Smooth muscle cell (in vitro differentiated cells): ENCODE data around the gene PHPT1. TPM values are rescaled to one million over a fixed set of nuclear protein-coding genes. Genes with fewer than 3 reads are reported as not detected.
A peak's percentile ranks its signal among the peaks of the same experiment; 100 is the strongest.

ENCODE experiments used
- DNase-seq: peaks from one replicate; lab custom pipeline; 2025; ENCODE audit not compliant: unreplicated experiment; lab: John Stamatoyannopoulos, UW
- H2AFZ ChIP-seq: fragments of 200-600 bp; sonication (generic); 2 replicates; pipeline ENCODE4 v1.6.0; 2016; ENCODE audit warnings: antibody characterized with exemption, low read depth, mild to moderate bottlenecking
- H3F3A ChIP-seq: fragments of 200-600 bp; sonication (generic); 2 replicates; pipeline ENCODE4 v1.6.0; 2017; ENCODE audit warnings: antibody characterized with exemption, low read depth
- H3K27ac ChIP-seq: fragments of 200-600 bp; sonication (generic); 2 replicates; pipeline ENCODE4 v1.5.1; 2016; ENCODE audit warnings: low read depth, mild to moderate bottlenecking
- H3K27me3 ChIP-seq: fragments of 200-600 bp; sonication (generic); 2 replicates; pipeline ENCODE4 v1.6.1; 2016; ENCODE audit warnings: low read depth, mild to moderate bottlenecking
- H3K36me3 ChIP-seq: fragments of 200-600 bp; sonication (generic); 2 replicates; pipeline ENCODE4 v1.5.1; 2016; ENCODE audit warnings: low read depth
- H3K4me1 ChIP-seq: fragments of 200-600 bp; sonication (generic); 2 replicates; pipeline ENCODE4 v1.5.1; 2016; ENCODE audit warnings: low read depth
- H3K4me2 ChIP-seq: fragments of 200-600 bp; sonication (generic); 2 replicates; pipeline ENCODE4 v1.6.0; 2016; ENCODE audit warnings: mild to moderate bottlenecking
- H3K4me3 ChIP-seq: fragments of 200-600 bp; sonication (generic); 2 replicates; pipeline ENCODE4 v1.5.1; 2016; ENCODE audit warnings: mild to moderate bottlenecking
- H3K79me2 ChIP-seq: fragments of 200-600 bp; sonication (generic); 2 replicates; pipeline ENCODE4 v1.6.0; 2016; ENCODE audit warnings: low read depth, mild to moderate bottlenecking
- H3K9ac ChIP-seq: fragments of 200-600 bp; sonication (generic); 2 replicates; pipeline ENCODE4 v1.6.0; 2016; ENCODE audit warnings: low read depth
- H3K9me3 ChIP-seq: fragments of 200-600 bp; sonication (generic); replicated peaks from 2 replicates; pipeline ENCODE4 v1.5.1; 2016; ENCODE audit warnings: low read depth
- H4K20me1 ChIP-seq: fragments of 200-600 bp; sonication (generic); 2 replicates; pipeline ENCODE4 v1.6.0; 2016; ENCODE audit warnings: low read depth
- WGBS: methylation state at CpG from one replicate; pipeline ENCODE4 v1.1.7; 2016; ENCODE audit warnings: low lambda C conversion rate; 5-methylcytosine and 5-hydroxymethylcytosine counted together
- polyA plus RNA-seq: library from polyadenylated mRNA; unstranded; fragments of >200 nt; fragmentation: Nextera tagmentation; extraction: Ambion mirVana; gene quantifications from 2 replicates; pipeline ENCODE4 v1.2.1, GENCODE V29; 2016
- total RNA-seq: library from RNA; depleted of rRNA; stranded (reverse); fragments of >200 nt; gene quantifications from 2 replicates; pipeline ENCODE4 v1.2.3, GENCODE V29; 2014
- TF ChIP-seq, protein P1 (sequence below): fragments of 200-600 bp; sonication (generic); IDR thresholded peaks from 2 replicates; pipeline ENCODE4 v1.5.1; 2017; ENCODE audit warnings: borderline replicate concordance, mild to moderate bottlenecking, antibody characterized with exemption; ENCODE audit not compliant: insufficient read depth, poor library complexity, severe bottlenecking

Gene PHPT1
- total and polyA plus RNA-seq, 2 experiments from 2014 or later = 173 to 381 TPM

DNA sequence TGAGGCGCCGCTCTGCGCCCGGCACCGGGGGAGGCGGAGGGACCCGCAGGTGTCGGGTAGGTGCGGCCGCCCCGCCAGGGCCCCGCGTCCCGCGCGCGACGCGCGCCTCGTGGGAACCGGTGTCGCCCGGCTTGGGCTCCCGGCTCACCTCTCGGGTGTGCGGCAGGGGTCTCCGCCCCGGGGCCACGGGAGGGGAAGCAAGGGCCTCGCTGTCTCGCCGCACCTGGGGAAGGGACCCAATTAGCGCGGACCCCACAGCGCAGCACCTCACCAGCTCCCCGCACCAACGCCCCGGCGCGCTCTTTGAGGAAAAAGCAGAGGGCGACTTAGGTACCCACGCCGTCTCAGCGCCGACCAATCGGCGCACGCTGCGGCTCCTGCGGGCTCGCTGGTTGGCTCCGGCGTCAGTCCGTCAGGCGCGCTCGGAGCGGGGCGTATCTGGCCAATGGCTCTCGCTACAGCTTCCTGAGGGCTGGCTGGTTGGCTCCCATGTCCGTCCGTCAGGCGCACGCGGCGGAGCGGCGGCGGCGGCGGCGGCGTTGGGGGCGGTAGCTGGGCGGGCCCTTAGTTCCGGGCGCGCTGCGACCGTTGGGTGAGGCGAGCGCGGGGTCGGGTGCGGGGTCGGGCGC lies 36.9 kb downstream of the PHPT1 start, which contains the start of gene TRAF2:
TRAF2 (plus strand) TSS at position 567 of the 629 bp plus-strand sequence. CDS start 12,225 bp downstream, outside the sequence.
- peak; percentile 90 for DNase-seq
- TF ChIP-seq, protein P1, sequence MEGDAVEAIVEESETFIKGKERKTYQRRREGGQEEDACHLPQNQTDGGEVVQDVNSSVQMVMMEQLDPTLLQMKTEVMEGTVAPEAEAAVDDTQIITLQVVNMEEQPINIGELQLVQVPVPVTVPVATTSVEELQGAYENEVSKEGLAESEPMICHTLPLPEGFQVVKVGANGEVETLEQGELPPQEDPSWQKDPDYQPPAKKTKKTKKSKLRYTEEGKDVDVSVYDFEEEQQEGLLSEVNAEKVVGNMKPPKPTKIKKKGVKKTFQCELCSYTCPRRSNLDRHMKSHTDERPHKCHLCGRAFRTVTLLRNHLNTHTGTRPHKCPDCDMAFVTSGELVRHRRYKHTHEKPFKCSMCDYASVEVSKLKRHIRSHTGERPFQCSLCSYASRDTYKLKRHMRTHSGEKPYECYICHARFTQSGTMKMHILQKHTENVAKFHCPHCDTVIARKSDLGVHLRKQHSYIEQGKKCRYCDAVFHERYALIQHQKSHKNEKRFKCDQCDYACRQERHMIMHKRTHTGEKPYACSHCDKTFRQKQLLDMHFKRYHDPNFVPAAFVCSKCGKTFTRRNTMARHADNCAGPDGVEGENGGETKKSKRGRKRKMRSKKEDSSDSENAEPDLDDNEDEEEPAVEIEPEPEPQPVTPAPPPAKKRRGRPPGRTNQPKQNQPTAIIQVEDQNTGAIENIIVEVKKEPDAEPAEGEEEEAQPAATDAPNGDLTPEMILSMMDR = no peak
- Histone ChIP-seq H3K27ac (peak within 1 kb of the TSS; percentile 81), H3K36me3 (no peaks in the 10 kb centered on the region), H4K20me1 (peaks cover 20% of the 10 kb centered on the region), H2AFZ (peak within 1 kb of the TSS; percentile 96), H3K4me1 (peaks cover 8% of the 10 kb centered on the region), H3F3A (no peaks in the 10 kb centered on the region), H3K27me3 (no peaks in the 10 kb centered on the region), H3K4me2 (peak within 1 kb of the TSS; percentile 100), H3K4me3 (peak within 1 kb of the TSS; percentile 99), H3K79me2 (peaks cover 37% of the 10 kb centered on the region), H3K9me3 (no peaks in the 10 kb centered on the region), H3K9ac (peak within 1 kb of the TSS; percentile 95)
- under 1% methylated on average over 70 of the region's 88 CpGs for WGBS

DNA sequence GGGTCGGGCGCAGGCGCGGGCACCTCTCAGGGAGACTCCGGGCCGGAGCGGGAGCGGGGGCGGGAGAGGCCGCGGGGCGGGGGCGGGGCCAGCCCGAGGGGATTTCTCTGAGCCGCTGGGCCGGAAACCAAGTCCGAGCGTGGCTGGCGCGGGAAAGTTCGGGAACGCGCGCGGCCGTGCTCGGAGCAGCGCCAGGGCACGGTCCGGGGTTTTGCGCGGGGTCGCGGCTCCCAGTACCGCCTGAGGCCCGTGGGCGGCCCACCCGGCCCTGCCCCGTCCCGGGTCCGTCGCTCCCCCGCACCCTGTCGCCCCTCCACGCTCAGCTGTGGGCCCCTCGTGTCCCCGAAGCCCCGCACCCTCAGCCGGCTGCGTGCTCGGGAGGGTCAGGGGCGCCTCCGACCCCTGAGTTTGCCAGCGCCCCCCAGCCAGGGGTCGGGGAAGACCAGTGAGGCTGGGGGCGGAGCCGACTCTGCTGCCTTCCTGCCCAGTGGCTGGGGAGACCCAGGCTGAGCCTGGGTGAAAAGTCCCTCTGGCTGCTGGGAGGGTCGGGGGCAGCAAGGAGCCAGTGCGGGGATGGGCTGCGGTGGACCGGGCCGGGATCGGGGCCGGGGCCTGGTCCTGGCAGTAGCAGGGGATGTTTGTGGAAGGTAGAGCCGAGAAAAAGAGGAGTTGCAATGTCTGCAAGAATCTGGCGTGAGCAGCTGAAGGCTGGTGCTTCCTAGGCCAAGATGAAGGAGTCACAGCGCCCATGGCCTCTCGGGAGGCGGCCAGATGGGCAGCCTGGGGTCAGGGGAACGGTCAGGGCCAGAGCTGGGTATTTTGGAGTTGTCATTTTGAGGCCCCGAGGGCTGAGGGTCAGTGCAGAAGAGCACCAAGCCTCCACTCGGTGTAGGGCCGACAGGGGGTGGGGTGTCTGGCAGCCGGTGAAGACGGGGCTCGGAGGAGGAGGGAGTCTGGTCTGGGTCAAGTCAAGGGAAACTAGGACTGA lies 37.7 kb downstream of the PHPT1 start:
- peaks cover 26% of the 10 kb centered on the region for H4K20me1 ChIP-seq
- peak overlapping the region; percentile 99 for H3K4me3 ChIP-seq
- peaks cover 8% of the 10 kb centered on the region for H3K4me1 ChIP-seq
- TF ChIP-seq, protein P1 = no peak
- H3K9ac ChIP-seq = peak overlapping the region; percentile 95
- H3K9me3 ChIP-seq = no peaks in the 10 kb centered on the region
- WGBS = 17% methylated on average over 12 of the region's 76 CpGs
- peak overlapping the region; percentile 93 for H2AFZ ChIP-seq
- DNase-seq = peak; percentile 90
- H3K27ac ChIP-seq = peak overlapping the region; percentile 81
- no peaks in the 10 kb centered on the region for H3K36me3 ChIP-seq
- no peaks in the 10 kb centered on the region for H3K27me3 ChIP-seq
- H3F3A ChIP-seq = no peaks in the 10 kb centered on the region
- peaks cover 46% of the 10 kb centered on the region for H3K79me2 ChIP-seq
- H3K4me2 ChIP-seq = peak overlapping the region; percentile 100

DNA sequence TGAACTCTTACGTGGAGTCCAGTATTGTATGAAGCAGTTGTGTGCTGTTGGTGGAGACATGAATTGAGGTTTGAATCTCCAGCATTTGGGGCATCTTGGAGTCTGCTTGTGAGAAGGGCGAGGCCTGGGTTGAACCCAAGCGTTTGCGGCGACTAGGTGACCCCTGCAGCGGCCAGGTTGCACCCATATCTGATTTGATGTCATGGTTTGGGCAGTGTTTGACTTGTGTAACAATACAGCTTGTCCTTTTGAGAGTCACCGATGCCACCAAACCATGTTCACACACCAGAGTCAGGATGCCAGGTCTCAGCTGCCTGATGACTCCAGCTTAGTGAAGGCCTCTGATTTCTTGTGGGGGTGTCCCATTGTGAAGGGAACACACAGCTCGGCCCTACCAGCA lies 39.2 kb downstream of the PHPT1 start:
- no peak overlapping the region for H3K4me2 ChIP-seq
- 91% methylated on average over 8 of the region's 8 CpGs for WGBS
- no peaks in the 10 kb centered on the region for H3K36me3 ChIP-seq
- H3K79me2 ChIP-seq = peaks cover 60% of the 10 kb centered on the region
- peaks cover 8% of the 10 kb centered on the region for H3K4me1 ChIP-seq
- H3K4me3 ChIP-seq = no peak overlapping the region
- no peaks in the 10 kb centered on the region for H3F3A ChIP-seq
- DNase-seq = no peak
- TF ChIP-seq, protein P1 = no peak
- H3K9ac ChIP-seq = no peak overlapping the region
- peaks cover 37% of the 10 kb centered on the region for H4K20me1 ChIP-seq
- H3K9me3 ChIP-seq = no peaks in the 10 kb centered on the region
- H2AFZ ChIP-seq = no peak overlapping the region
- H3K27me3 ChIP-seq = no peaks in the 10 kb centered on the region
- H3K27ac ChIP-seq = no peak overlapping the region
